Stimulated activated naive CD4-positive, alpha-beta T cell (primary cell): Measurements from ENCODE around the gene PGLYRP3.

Experiments
- DNase-seq, 6 experiments: peaks; one replicate each; lab custom pipeline; 2025; lab: John Stamatoyannopoulos, UW

Gene PGLYRP3, protein sequence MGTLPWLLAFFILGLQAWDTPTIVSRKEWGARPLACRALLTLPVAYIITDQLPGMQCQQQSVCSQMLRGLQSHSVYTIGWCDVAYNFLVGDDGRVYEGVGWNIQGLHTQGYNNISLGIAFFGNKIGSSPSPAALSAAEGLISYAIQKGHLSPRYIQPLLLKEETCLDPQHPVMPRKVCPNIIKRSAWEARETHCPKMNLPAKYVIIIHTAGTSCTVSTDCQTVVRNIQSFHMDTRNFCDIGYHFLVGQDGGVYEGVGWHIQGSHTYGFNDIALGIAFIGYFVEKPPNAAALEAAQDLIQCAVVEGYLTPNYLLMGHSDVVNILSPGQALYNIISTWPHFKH

DNA sequence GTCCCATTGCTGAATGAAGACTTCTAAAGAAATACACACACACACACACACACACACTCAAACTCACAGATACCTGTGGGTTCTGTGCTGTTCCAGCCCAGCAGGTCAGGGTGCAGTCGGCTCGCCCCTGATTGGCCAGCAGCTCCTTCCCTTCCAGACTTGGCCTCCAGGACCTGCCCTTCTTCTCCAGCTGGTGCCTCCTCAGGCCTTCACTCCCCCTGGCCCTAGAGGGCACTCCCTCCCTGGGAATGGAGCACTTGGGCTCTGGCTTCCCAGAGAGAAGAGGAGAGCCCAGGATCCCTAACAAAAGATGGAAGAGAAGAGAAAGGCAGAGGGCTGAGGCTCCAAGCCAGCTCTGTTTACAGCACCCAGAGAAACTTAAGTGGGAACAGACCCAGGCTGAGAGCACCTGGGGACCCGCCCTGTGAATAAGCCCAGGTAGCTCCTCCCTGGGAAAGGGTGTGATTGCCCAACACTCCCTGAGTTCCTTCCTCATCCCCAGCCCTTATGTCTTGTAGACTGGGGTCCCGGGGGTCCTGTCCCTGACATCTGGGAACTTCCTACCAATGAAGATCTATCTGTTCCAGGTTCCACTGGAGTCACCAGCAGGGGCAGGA is at the start of gene PGLYRP3:
TSS of gene PGLYRP3 (minus strand) at position 383 of the 617 bp plus-strand sequence. CDS start 2,287 bp downstream, outside the sequence.
- DNase-seq: no peak

DNA sequence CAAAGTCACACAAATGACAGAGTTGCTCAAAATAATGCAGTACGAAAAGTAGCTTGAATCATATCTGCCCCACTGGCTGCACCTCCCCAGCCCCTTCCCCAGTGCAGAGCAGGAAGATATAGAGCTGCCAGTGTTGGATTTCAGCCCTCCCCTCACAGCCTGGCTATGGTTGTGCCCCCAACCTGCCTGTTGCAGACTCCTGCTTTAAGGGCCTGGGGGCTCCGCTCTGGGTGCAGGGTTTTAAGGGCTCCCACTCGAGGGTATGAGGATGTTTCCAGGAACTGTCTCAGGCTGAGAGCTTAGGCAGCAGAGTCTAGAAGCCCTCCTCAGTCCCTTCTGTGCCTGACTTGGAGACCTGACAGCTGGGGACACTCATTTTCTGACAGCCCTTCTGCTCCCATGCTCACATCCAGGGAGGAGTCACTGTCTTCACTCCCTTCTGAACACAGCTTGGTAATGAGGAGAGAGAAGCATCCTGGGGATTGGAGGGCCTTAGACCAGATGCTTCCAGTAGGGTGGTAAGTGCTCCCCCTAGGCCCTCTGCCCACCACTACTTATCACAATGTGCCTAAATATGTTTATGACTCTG is 49.5 kb upstream of the PGLYRP3 start:
- no peak for DNase-seq

DNA sequence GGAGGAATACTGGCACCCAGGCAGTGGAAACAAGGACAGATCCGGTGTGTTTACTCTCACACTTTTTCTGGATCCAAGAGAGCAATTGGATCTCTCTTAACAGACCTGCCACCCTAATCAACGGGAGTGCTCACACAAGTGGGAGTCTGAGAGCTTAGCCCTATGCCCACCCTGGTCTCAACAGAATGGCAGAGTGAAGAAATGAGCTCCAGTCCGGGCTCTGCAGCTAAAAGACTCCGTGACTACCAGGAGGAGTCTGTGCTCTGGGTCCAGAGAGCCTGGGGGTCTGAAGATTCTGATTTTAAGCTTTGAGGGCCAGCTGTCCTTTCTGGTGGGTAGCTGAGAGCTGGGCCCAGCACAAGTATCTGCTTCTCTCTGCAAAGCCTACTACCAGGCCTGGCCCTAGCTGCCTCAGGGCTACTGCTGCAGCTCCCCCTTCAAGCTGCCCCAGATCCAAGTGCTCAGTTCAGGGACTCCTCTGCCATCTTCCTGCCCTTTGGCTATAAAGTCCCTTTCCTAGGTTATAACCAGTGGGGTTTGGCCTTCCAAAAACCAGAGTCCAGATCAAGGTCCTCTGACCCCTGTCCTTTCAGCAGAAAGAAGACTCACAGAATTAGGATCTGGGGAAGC is 48.8 kb upstream of the PGLYRP3 start:
- no peak for DNase-seq

DNA sequence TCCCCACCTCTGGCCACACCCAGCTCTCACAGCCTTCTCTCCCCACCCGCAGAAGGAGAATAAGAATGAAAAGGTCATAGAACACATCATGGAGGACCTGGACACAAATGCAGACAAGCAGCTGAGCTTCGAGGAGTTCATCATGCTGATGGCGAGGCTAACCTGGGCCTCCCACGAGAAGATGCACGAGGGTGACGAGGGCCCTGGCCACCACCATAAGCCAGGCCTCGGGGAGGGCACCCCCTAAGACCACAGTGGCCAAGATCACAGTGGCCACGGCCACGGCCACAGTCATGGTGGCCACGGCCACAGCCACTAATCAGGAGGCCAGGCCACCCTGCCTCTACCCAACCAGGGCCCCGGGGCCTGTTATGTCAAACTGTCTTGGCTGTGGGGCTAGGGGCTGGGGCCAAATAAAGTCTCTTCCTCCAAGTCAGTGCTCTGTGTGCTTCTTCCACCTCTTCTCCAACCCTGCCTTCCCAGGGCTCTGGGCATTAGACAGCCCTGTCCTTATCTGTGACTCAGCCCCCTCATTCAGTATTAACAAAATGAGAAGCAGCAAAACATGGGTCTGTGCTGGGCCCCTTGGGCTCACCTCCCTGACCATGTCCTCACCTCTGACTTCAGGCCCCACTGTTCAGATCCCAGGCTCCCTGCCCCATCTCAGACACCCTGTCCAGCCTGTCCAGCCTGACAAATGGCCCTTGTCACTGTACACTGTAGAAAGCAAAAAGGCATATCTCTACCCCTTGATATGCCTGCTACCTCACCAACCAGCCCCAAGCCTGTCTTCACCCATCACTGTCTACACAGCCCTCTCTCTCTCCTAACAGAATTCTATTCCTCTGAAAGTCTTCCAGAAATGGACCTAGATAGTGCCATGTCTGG is 48.1 kb upstream of the PGLYRP3 start:
- DNase-seq: no peak

DNA sequence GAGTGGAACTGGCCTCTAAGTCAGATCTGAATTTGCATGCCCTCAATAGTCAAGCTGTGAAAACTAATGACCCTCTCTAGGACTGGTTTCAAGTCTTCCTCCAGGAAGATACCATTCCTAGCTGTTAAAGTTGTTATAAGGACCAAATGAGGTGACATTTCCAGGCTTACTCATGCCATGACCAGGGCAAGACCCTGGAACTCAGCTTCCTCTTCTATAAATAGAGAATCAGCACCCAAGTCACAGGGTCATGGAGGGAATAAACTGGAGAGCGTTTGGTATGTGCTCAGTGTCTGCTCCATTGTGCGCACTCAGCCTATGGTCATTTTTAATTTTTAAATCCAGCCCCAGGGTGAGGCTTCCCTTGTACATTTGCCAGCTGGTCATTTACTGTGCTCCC is 47.4 kb upstream of the PGLYRP3 start:
- no peak for DNase-seq

DNA sequence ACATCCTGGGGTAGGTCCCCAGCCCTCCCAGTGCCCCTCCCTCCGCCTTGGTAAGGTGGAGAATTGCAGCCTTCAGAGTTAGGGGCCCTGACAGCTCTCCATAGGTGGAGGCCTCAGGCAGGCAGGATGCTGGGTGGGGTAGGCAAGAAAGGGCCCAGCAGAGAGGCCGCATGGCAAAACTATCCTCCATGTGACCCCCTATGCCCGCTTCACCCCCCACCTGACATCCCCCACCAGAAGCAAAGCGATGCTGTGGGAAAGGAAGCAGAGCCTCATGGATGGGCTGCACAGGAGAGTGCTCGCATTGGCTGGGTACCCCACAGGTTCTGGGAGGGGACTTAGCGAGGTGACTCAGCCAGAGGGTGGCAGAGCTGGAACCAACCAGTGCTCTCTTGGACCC is 46.5 kb upstream of the PGLYRP3 start:
- no peak for DNase-seq

DNA sequence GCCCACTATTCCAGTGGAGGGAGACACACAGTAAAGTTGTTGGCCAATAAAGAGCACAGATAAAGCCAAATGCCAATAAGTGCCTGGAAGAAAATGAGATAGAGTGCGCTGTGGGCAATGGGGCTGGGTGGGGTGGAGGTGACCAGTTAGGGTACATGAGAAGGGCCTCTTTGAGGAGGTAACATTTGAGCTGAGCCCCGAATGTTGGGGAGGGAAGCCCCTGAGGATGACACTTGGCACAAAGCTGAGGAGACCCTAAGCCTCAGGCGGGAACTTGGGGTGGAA is 45.9 kb upstream of the PGLYRP3 start:
- no peak for DNase-seq

DNA sequence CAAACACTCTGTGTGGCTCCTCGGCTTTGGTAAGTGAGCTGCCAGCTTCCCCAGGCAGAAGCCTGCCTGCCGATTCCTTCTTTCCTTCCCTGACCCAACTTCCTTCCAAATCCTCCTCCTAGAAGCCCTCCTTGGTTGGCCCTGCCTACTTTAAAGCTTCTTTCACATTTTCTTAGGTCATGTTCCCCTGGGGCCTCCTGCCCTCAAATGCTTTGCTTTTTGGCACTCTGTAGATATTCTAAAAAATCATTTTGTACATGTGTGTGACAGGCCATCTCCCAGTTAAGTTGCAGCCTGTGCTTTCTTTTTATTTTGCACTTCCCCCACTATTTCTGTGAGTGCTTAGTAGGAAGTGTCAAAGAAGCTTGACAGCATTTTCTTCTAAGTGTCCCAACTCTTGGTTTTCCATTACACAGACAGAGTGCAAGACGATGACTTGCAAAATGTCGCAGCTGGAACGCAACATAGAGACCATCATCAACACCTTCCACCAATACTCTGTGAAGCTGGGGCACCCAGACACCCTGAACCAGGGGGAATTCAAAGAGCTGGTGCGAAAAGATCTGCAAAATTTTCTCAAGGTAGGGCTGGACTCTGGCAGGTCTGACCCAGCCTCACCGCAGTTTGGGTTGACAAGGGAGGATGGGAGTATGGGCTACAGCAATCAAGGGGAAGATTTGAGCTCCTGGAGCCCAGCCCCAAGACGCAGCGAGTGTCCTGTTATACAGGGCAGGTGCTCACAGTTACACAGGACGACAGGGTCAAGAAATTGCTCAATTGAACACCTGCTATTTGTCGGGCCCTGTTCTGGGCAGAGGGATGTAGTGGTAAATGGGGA is 45.3 kb upstream of the PGLYRP3 start, which contains the start of gene S100A9:
TSS of gene S100A9 (plus strand) at position 2 of the 838 bp plus-strand sequence. CDS start at position 432, 430 bp downstream.
- no peak for DNase-seq

DNA sequence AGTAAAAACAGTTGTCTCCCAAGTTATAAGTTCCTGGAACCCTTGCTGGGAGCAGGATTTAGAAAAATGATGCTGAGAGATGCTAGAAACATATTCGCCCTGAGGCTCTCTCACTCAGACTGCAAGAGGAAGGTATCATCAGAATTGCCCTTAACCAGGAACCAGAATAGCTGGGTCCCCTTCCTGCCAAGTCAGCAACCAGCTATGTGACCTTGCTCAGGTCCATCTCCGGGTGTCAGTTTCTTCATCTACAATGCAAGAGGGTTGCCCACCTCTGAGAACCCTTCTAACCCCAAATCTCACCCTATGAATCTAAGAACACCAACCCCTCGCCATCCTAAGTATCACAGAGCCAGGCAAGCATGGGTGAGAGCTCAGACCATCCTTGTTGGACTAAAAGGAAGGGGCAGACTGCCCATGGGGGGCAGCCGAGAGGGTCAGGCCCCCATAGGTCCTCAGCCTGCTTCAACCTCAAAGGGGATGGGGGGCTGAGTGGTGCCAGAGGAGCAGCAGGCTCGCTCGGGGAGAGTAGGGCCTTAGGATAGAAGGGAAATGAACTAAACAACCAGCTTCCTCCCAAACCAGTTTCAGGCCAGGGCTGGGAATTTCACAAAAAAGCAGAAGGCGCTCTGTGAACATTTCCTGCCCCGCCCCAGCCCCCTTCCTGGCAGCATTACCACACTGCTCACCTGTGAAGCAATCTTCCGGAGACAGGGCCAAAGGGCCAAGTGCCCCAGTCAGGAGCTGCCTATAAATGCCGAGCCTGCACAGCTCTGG is 44.5 kb upstream of the PGLYRP3 start:
- no peak for DNase-seq

DNA sequence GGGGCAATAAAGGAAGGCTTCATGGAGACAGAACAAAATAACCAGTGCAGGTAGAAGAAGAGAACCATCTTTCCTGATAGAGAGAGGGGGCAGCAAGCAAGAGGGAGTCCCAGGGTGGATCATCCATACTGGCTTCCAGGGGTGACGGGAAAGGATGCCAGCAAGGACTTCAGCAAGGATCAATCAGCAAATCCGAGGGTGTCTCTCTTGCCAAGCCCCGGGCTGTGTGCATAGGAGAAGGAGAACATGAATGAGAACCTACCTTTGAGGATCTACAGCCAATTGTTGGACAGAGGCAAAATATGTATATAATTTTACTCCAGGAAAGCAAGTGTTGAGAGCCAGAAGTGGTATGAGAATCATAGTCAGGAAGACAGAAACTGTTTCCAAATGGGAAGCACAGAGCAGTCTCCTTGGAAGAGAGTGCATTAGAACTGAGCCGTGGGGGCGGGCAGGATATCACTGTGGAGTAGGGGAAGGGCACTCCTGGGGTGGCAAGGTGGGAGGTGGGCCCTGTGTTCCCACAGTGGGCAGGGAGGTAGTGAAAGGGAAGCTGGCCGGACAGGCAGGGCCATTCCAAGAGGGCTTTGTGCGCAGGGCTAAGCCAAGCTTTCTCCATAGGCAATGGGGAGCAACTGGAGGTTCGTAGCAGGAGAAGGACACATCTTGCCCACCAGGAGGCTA is 43.8 kb upstream of the PGLYRP3 start:
- no peak for DNase-seq

DNA sequence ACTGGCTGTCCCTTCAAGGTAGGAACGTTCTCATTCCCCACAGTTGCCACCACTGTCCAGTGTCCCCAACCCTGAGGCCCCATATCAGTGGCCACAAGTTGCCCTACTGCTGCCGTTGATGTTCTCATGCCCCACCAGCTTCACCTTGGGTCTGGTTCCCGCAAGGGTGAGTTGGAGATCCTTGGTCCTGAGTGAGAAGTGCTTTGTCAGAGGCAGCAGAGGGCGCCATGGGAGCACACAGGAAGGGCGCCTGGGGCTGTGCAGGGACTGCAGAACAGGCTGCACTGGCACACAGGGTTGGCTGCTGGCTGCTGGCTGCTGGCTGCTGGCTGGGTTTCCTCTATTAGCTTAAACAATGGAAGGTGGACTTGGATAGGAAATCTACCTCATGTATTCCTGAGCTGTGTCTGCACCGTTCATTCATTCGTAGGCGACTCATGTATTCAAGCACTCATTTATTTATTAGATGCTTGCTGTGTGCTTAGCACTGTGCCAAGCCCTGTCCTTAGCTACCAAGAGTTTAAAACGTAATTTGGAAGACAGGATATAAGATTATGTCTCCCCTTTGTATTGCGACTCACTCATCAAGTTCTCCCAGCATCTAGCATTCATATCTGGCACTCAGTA is 42.8 kb upstream of the PGLYRP3 start:
- DNase-seq: peak in 2 of 6 experiments; percentile 20 to 27

DNA sequence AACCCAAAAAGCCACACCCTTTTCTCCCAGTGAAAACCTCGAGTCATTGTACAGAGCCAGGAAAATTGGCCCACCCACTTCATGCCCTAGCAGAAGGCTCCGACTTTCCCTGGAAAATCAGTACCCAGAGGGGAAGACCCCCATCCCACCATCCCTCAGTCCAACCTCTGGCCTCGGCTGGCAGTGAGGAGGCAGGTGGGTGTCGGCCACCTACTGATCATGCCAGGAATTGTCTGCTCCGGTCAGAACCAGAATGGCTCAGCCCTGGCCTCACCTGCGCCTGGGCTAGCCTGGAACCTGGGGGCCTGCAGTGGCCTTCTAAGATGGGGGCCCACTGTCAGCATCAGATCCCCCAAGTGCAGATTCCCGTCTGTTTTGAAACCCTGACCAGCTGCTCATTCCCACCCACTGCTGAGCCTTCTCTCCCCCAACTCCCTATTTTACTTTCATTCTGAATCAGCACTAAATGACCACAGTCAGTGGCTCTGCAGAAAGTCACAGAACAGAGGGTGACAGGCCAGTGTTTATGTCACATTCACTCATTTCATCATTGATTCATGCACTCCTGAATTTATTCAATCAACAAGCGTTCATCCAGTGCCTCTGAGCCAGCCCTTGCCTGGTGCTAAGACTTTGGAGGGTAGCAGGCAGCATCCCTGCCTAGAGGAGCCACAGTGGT is 41.9 kb upstream of the PGLYRP3 start:
- DNase-seq: no peak

DNA sequence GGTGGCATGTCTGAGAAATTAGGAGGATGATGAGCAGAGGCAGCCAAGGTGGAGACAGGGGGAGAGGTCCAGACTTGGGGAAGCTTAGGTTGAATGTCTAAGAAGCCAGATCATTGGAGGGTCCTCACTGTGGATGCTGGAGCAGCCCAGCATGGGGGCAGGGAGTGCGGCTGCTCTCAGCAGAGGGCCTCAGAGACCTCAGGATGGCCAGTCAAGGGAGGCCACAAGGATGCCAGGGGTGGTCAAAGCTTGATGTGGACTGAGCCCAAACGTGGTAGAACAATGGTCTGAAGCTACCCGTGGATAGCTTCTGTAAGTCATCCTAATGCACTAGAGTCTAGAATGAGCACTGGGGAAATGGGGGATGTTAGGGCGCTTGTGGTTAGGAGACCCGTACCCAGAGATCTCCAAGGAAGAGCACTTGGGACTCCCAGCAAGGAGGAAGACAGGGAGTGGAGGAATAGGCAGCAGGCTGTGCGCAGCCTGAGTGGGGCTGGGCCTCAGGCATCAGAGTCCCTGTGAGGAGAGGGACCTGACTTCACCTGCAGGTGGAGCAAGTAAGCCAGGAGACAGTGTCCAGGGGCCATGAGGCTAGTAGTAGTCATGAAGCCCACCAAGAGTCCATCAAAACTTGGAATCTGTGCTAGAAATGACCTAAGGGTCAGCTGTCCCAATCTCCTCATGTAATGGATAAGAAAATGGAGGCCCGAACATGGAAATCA is 40.6 kb upstream of the PGLYRP3 start:
- DNase-seq: no peak

DNA sequence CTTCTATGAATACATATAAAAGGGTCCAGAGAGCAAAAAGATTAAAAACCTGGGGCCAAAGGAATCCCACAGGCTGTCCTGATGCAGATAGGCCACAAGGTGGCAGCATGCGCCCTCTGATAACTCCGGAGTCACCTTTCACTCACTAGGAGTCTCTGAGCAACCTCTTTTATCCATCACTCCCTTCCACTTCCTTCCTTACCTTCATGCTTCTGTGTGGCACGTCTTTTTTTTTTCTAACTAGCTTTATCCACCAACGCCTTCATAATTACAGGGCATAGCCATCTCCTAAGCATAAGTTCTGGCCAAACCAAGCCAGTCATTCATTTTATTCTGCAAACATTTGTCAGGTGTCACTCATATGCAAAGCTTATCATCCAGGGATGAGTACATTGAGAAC is 39.8 kb upstream of the PGLYRP3 start:
- DNase-seq: peak; percentile 16 to 69 (median 50)

DNA sequence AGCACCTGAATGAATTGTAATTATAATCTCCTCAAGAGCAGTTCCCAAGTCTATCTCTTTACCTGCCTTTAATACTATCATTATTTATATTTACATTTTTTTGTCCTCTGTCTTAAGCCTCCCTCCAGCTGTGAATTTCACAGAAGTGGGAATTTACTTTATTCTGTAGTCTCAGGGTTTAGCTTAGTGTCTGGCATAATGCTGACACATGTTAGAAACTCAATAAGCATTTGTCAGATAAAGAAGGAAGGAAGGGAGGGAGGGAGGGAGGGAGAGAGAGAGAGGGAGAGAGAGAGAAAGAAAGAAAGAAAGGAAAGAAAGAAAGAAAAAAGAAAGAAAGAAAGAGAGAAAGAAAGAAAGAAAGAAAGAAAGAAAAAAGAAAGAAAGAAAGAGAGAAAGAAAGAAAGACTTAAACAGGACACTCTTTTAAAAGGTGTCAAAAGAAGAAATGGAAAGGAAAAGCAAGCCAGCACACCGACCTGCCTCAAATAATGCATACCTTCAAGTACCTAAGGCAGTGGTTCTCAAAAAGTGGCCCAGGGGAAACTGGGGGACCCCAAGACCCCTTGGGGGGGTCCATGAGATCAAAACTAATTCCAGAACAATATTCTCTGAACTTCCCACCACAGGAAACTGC is 37.7 kb upstream of the PGLYRP3 start:
- DNase-seq: no peak

DNA sequence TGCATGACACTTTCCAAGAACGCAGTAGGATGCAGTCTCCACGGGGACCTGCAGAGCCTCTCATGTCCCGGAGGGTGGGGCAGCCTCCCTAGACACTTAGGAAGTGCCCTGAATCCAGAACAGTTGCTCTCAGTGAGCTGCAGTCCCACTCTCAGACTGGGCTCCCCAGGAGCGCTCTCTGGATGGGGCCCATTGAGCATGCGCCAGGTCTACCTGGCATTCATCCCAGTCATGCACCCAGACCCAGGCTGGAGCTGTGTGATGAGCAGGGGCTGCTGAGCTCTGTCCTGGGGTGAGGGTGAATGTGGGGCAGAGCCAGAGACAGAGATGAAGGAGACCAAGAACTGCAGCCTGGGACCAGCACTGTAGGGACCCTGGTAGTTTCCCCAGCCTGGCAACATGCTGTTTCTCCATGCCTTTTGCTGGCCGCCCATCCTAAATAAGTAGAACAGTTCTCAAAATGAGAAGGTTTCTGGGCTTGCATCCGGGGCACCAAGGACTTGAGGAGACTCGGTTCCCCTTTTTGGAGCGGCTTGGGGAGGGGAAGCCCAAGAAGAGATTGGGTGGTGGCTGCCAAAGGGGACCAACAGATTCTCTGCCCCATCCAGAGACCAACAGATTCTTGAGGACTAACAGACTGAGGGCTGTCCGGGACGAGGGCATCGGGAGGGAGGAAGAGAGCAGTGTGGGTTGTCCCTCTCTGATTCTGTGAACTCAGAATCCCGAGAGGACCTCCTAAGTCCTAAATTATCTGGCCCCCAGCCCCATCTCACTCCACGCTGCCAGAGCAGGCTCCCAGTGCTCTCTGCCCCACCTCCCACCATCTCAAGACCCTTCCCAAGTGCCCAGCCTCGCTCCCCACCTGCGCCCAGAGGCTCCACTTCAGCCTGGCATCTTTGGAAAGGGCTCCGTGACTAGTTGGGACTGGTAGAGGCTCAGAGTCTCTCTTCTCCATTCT is 36.9 kb upstream of the PGLYRP3 start:
- DNase-seq: no peak
